ENCODE results near the gene OSBPL6.

DNA sequence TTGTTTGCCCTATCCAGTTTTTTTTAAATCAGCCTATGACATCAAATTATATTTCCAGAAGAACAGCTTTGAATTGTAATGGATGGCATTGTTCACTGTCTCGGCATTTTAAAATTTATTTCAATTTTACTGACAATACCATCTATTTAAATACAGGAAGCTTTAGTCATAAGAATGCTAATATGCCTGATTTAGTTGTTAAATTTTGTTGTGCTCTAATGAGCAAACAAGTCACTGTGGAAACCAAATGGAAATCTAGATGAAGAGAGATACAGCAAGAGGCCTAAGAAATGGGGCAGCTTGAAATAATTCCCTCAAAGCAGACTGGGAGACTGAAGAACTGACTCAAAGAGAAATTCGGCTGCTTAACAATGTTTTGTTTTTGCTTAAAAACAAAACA, 76.8 kb downstream of the OSBPL6 start:
- TF ChIP-seq, protein P1, sequence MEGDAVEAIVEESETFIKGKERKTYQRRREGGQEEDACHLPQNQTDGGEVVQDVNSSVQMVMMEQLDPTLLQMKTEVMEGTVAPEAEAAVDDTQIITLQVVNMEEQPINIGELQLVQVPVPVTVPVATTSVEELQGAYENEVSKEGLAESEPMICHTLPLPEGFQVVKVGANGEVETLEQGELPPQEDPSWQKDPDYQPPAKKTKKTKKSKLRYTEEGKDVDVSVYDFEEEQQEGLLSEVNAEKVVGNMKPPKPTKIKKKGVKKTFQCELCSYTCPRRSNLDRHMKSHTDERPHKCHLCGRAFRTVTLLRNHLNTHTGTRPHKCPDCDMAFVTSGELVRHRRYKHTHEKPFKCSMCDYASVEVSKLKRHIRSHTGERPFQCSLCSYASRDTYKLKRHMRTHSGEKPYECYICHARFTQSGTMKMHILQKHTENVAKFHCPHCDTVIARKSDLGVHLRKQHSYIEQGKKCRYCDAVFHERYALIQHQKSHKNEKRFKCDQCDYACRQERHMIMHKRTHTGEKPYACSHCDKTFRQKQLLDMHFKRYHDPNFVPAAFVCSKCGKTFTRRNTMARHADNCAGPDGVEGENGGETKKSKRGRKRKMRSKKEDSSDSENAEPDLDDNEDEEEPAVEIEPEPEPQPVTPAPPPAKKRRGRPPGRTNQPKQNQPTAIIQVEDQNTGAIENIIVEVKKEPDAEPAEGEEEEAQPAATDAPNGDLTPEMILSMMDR (IDR thresholded peaks at IDR 0.05; ENCODE audit: low read depth, low read length, missing input control) = no peak
- no peak for TF ChIP-seq GABPA (IDR thresholded peaks at IDR 0.05 in 1 of 2, conservative IDR thresholded peaks at IDR 0.05 in 1 of 2)
- TF ChIP-seq, protein P2, sequence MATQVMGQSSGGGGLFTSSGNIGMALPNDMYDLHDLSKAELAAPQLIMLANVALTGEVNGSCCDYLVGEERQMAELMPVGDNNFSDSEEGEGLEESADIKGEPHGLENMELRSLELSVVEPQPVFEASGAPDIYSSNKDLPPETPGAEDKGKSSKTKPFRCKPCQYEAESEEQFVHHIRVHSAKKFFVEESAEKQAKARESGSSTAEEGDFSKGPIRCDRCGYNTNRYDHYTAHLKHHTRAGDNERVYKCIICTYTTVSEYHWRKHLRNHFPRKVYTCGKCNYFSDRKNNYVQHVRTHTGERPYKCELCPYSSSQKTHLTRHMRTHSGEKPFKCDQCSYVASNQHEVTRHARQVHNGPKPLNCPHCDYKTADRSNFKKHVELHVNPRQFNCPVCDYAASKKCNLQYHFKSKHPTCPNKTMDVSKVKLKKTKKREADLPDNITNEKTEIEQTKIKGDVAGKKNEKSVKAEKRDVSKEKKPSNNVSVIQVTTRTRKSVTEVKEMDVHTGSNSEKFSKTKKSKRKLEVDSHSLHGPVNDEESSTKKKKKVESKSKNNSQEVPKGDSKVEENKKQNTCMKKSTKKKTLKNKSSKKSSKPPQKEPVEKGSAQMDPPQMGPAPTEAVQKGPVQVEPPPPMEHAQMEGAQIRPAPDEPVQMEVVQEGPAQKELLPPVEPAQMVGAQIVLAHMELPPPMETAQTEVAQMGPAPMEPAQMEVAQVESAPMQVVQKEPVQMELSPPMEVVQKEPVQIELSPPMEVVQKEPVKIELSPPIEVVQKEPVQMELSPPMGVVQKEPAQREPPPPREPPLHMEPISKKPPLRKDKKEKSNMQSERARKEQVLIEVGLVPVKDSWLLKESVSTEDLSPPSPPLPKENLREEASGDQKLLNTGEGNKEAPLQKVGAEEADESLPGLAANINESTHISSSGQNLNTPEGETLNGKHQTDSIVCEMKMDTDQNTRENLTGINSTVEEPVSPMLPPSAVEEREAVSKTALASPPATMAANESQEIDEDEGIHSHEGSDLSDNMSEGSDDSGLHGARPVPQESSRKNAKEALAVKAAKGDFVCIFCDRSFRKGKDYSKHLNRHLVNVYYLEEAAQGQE (IDR thresholded peaks at IDR 0.05) = no peak
- TF ChIP-seq HNF4G (IDR thresholded peaks at IDR 0.05) = no peak
- TF ChIP-seq, protein P3, sequence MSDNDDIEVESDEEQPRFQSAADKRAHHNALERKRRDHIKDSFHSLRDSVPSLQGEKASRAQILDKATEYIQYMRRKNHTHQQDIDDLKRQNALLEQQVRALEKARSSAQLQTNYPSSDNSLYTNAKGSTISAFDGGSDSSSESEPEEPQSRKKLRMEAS (IDR thresholded peaks at IDR 0.05) = no peak
- no peak for TF ChIP-seq YY1 (IDR thresholded peaks at IDR 0.05)
- TF ChIP-seq FOXA1 (IDR thresholded peaks at IDR 0.05) = no peak
- no peak for TF ChIP-seq EGR1 (IDR thresholded peaks at IDR 0.05; ENCODE audit: low read depth in 2 of 2)
- no peak for TF ChIP-seq TAF1 (conservative IDR thresholded peaks at IDR 0.05)
- TF ChIP-seq, protein P4, sequence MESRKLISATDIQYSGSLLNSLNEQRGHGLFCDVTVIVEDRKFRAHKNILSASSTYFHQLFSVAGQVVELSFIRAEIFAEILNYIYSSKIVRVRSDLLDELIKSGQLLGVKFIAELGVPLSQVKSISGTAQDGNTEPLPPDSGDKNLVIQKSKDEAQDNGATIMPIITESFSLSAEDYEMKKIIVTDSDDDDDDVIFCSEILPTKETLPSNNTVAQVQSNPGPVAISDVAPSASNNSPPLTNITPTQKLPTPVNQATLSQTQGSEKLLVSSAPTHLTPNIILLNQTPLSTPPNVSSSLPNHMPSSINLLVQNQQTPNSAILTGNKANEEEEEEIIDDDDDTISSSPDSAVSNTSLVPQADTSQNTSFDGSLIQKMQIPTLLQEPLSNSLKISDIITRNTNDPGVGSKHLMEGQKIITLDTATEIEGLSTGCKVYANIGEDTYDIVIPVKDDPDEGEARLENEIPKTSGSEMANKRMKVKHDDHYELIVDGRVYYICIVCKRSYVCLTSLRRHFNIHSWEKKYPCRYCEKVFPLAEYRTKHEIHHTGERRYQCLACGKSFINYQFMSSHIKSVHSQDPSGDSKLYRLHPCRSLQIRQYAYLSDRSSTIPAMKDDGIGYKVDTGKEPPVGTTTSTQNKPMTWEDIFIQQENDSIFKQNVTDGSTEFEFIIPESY (IDR thresholded peaks at IDR 0.05) = no peak
- TF ChIP-seq SP1 (IDR thresholded peaks at IDR 0.05) = no peak
- no peak for TF ChIP-seq JUND (IDR thresholded peaks at IDR 0.05)

All from liver (tissue), 3 donors.